GM12878 (cell line): ENCODE data around the gene GTSF1L.

Source experiments
- BHLHE40 ChIP-seq, 2 experiments: fragments of 450-650 bp in 1 of 2; IDR thresholded peaks; 2 replicates each; pipeline ENCODE4 v1.6.1; 2011 to 2017; ENCODE audit warnings: low read depth in 2 of 2, borderline replicate concordance in 1 of 2, improper control_type of control experiment in 1 of 2, low read length in 1 of 2, mild to moderate bottlenecking in 1 of 2
- EZH2 ChIP-seq: IDR thresholded peaks from 2 replicates; pipeline ENCODE4 v1.6.1; 2012; ENCODE audit warnings: low read depth, mild to moderate bottlenecking, control low read depth, inconsistent platforms, low read length, borderline replicate concordance; ENCODE audit not compliant: control insufficient read depth
- KLF5 ChIP-seq: fragments of 450-650 bp; IDR thresholded peaks from 2 replicates; pipeline ENCODE4 v1.6.1; 2014; ENCODE audit warnings: mild to moderate bottlenecking; ENCODE audit not compliant: partially characterized antibody
- MTA2 ChIP-seq: fragments of 450-650 bp; IDR thresholded peaks from 2 replicates; pipeline ENCODE4 v1.6.1; 2016; ENCODE audit warnings: low read depth, mild to moderate bottlenecking, moderate library complexity
- SIN3A ChIP-seq: IDR thresholded peaks from 2 replicates; pipeline ENCODE4 v1.6.1; 2012; ENCODE audit warnings: low read depth, low read length, improper control_type of control experiment
- TCF12 ChIP-seq: IDR thresholded peaks from 2 replicates; pipeline ENCODE4 v1.6.1; 2011; ENCODE audit warnings: low read depth, mild to moderate bottlenecking, low read length
- TF ChIP-seq, protein P1 (sequence below), 3 experiments: IDR thresholded peaks in 2 of 3; conservative IDR thresholded peaks in 1 of 3; 2 replicates each; pipeline ENCODE4 v1.5.1; 2011; ENCODE audit warnings: low read depth in 3 of 3, low read length in 3 of 3, mild to moderate bottlenecking in 3 of 3, control low read depth in 2 of 3, moderate library complexity in 2 of 3, inconsistent platforms in 1 of 3, mixed read lengths in 1 of 3; ENCODE audit not compliant: control insufficient read depth in 2 of 3, insufficient read depth in 1 of 3; ENCODE audit errors: extremely low read depth in 1 of 3

DNA sequence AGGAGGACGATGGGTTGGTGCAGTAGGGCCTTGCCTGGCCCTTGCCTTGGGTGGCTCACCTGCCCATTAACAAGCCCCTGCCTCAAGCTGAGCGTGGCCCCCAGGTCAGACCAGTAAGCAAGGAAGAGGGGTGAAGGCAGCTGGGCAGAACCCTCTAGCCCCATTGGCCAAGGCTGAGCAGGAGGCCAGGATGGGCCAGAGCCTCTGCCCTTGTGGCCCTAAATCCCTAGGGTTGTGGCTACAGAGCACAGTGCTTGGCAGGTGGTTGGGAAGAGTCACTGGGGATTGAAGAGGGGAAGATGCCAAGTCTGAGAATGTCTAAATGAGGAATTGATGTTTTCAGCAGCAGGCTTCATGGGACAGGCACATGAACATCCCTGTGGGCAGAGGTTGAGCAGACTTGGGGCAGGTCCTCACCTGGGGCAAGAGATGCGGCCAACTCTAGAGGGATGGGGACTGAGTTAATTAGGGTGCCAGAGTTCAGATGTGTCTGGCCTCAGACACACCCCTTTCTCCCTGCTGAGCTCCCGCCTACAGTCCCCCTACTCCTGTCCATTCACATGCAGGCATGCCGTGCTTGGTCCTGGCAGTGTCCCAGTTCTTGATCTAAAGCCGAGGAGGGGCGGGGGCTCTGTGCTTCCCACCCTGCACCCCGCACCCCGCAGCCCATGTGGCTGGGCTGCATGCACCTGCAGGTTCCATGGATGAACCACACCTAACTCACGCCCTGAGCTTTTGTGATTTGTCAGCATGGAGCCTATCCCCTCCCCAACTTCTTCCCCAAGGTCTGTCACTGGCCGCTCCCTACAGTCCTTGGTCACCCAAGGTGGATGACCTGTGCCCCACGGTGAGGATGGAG, 9.8 kb downstream of the GTSF1L start:
- TF ChIP-seq TCF12 (no peak), BHLHE40 (IDR thresholded peaks at IDR 0.05; ENCODE audit: borderline replicate concordance in 1 of 2, low read depth in 2 of 2, low read length in 1 of 2) (no peak), SIN3A (no peak), KLF5 (no peak), MTA2 (no peak), EZH2 (no peak)
- TF ChIP-seq, protein P1, sequence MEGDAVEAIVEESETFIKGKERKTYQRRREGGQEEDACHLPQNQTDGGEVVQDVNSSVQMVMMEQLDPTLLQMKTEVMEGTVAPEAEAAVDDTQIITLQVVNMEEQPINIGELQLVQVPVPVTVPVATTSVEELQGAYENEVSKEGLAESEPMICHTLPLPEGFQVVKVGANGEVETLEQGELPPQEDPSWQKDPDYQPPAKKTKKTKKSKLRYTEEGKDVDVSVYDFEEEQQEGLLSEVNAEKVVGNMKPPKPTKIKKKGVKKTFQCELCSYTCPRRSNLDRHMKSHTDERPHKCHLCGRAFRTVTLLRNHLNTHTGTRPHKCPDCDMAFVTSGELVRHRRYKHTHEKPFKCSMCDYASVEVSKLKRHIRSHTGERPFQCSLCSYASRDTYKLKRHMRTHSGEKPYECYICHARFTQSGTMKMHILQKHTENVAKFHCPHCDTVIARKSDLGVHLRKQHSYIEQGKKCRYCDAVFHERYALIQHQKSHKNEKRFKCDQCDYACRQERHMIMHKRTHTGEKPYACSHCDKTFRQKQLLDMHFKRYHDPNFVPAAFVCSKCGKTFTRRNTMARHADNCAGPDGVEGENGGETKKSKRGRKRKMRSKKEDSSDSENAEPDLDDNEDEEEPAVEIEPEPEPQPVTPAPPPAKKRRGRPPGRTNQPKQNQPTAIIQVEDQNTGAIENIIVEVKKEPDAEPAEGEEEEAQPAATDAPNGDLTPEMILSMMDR (IDR thresholded peaks at IDR 0.05 in 2 of 3, conservative IDR thresholded peaks at IDR 0.05 in 1 of 3; ENCODE audit: control insufficient read depth in 2 of 3, extremely low read depth in 1 of 3, insufficient read depth in 1 of 3, low read depth in 3 of 3, low read length in 3 of 3) = no peak
